NCI-H82 (cell line): ENCODE measurements around the gene FTHL17.

Source experiments
- DNase-seq: peaks from one replicate; lab custom pipeline; 2025; lab: John Stamatoyannopoulos, UW

Gene FTHL17

DNA sequence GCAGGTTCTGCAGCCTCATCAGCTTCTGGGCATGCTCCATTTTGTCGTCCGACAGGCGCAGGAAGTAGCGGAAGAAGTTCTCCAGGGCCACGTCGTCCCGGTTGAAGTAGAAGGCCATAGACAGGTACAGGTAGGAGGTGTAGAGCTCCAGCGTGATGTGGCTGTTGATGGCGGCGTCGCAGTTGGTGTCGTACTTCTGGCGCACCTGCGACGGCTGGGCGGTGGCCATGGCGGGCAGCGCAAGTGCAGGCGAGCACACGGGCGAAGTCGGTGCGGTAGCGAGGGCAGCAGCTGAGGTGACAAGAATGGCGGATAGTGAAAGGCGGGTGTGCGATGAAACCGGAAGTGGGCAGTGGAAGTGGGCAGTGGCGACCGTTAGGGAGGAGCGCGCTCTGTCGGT lies at the start of gene FTHL17:
Gene FTHL17 (minus strand): TSS at position 317 of the 400 bp plus-strand sequence. CDS start 88 bp downstream, at position 229.
- DNase-seq = no peak

- DNase-seq = no peak
Measured at GRCh38 chrX:31117266-31117665, 45.4 kb upstream of the FTHL17 start.

DNA sequence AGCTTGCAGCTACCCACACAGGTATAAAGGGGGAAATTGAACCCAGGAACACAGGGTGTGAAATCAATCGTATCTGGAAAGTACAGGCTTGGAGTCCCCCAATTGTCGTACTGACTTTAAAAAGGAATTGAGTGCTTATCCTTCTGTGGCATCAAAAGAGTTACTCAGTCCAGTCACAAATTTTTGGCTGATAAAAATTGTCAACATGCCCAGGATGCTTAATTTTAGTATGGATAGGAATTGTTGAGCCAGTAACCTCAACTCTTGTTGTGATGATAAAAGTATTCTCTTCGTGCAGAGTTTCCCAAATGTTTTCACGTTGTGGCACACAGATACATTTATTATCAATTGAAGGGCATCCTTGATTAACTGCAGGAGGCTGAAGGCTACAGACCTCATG lies 43.6 kb upstream of the FTHL17 start:
- DNase-seq = no peak

DNA sequence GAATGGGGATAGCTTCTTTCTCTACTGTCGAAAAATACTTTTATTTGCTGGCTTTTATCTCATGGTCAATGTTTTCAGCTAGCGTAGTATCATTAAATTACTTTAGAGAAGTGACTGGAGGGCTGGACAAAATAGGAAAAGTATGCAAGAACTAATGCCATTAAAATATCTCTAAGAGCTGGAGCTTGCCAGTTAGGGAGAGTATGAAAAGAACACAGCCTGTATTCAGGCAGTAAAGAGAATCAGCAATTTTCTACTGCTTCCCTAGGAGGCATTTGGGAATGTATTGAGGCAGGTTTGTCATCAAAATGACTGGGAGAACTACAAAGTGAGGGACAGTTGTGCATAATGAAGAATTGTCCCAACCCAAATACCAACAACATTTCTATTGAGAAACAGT lies 43.0 kb upstream of the FTHL17 start:
- no peak for DNase-seq

DNA sequence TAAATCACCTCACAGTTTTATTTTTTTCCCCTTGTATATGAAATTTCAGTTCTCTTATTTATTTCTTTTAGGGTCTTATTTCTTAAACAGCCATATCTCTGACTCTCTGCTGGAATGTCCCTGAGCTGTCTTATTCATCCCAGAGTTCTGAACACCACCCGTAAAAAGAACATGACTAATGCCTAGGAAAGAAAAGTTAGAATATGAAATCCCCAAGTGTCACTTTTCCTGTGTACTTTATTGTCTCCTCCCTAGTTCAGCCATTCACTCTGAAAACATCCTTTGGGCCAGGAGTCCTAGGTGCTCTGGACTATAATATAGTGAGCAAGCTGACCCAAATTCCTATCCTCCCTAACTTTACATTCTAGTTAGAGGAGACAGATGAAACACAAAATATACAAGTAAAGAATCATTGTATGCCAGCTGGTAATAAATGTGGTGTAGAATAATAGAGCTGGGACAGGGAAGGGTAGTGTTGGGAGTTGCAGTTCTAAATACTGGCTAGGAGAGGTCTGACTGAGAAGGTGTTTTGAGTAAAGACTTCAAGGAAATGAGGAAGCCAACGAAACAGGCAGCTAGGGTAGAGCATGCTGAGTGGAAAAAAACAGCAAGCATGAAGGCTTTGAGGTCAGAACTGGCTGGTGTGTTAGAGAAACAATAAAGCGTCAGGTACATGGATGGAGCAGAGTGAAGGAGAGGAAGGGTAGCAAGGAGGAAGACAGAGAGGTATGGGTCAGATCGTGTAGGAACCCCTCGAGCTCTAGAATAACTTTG lies 40.6 kb upstream of the FTHL17 start:
- DNase-seq = no peak

DNA sequence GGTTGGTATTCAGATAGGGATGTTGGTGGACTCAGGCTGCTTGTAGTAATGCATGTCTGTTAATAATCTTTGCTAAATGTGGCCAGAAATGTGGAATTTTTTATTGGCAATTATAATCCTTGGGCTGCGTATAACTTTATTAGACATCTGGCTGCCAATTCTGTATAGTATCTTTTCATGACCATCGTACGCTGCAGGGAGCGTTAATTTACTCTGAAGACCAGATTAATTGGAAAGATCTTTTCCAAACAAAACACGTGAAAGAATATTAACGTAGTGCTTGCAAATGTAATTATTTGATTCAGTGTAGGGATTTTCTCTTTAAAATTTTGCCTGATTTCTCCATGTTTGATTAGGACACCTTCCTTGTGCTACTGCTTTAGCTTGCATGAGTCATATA lies 38.8 kb upstream of the FTHL17 start:
- no peak for DNase-seq

GRCh38 chrX:31099536-31100090 lies 27.8 kb upstream of the FTHL17 start:
- DNase-seq = no peak

DNA sequence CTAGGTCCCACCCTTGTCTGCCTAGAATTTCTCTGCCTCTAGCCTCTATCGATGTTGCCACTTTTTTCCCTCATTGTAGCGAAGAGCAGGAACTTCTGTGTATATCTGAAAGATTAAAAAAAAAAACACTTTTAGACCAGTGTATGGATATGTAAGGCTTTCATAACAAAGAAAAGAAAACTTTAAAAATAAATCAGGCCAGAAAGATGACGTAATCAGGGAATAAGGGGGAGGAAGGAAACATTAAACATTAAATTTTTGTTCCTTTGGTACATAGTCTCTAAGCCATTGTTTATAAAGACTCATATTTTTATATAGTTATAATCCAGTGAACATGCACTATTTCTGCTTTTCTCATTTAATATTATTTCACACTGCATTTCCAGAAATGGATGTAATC lies 26.2 kb upstream of the FTHL17 start:
- DNase-seq = no peak

DNA sequence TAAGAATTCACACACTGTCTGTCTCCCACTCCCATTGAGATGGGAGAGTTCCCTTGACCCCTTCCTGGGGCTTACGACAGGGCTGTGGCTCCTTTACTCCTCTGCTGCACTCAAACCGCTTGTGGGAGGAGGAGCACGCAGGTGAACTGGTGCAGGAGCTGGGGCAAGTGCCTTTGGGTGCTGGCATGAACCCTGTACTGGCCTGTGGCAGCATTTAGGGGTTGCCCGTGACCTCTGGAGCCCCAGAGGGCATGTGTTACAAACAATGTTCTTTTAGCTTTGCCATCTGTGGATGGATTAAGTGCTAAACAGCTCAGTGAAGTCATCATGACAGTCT lies 21.8 kb upstream of the FTHL17 start:
- no peak for DNase-seq

GRCh38 chrX:31092970-31093638 lies 21.3 kb upstream of the FTHL17 start:
- no peak for DNase-seq

GRCh38 chrX:31092476-31092875 lies 20.6 kb upstream of the FTHL17 start:
- no peak for DNase-seq

- no peak for DNase-seq
Measured at GRCh38 chrX:31091819-31092218, 20.0 kb upstream of the FTHL17 start.

DNA sequence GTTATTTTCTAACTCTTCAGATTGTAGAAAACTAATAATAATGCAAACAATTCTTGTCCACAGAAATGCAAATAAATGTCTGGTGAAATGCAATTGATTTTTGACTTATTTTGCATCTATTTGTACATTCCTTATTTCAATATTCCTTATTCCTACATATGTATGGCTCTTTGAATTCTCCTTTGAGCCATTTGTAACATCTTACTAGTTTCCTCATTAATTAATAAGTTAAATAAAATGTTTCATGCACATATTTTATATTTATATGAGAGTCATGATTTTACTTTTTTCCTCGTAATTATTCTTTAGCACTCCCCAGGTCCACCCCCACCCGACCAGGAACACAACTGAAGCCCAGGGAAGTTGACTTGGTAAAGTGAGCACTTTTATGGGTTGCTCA lies 2.7 kb upstream of the FTHL17 start:
- DNase-seq = no peak

- DNase-seq = no peak
Measured at GRCh38 chrX:31071262-31071661, 579 bp downstream of the FTHL17 start.

DNA sequence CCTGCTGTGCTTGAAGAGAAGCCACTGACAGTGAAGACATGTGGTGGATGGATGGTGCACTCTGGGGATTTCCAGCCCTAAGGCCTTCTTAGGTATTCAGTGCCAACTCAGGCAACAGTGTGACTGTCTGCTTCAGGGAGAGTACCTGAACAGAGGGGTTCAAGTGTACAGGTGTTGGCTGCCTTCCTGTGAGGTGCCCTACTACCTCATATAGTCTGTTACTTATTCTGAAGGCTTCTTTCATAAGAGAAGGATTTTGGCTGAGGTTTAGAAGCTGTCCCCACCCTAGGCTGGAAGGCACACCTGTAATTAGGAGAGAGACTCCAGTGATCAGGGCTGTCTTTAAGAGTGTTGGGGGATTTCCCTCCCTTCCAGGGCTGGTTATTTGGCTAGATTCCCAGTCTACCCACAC lies 1.8 kb downstream of the FTHL17 start:
- no peak for DNase-seq

GRCh38 chrX:31063114-31063513 lies 8.7 kb downstream of the FTHL17 start:
- DNase-seq = no peak

- no peak for DNase-seq
Measured at GRCh38 chrX:31061091-31061490, 10.8 kb downstream of the FTHL17 start.

DNA sequence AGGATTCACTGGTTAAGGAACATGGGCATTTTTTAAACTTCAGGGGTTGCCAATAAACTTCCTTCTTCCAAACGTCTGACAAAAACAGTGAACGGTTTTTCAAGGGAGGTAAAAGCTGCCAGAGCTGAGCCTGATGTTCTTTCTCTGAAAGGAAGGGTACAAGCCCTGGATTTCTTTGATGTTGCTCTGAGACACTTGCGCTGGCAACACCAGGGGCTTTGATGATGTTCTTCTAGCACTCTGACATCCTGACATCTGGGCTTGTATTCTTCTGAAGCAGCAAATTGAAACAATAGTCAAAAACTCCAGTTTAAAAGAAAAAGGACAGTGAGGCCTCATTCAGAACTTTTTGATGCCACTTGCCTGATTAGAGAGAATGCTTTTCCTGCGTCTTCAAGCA lies 11.8 kb downstream of the FTHL17 start:
- no peak for DNase-seq

DNA sequence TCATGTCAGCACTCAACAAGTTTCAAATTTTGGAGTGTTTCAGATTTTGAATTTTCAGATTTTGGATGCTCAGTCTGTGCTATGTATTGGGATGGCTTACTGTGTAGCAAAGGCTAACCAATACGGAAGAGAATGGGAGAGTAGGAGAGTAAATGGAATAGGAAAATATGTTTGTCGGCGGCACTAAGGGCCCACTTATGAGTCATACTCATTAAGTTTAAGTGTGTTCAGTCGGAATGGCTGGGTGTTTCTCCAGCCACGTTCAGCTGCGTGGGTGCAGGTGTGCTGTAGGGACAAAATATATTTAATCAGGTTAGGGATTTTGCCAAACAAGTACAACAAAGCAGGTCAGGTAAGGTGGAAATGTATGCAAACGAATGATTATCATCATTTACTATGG lies 13.6 kb downstream of the FTHL17 start:
- no peak for DNase-seq

GRCh38 chrX:31057691-31058090 lies 14.2 kb downstream of the FTHL17 start:
- no peak for DNase-seq

DNA sequence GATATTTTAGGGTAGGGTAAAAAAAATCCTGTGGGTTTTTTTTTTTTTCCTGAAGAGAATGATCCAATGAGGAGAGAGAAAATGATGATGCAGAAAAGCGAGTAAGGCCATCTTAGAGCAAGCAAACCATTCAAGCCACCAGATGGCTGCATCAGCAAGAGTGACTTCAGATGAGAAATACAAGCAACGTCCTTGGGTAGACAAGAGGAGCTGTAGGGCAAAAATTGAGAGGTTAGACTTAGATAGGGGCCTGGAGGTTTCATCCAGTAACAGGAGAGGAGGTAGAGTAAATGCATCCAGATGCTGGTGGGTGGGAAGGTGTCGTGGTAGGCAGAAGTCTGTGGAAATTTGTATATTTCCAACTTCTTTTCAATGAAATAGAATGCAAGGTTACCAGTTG lies 14.6 kb downstream of the FTHL17 start:
- no peak for DNase-seq

DNA sequence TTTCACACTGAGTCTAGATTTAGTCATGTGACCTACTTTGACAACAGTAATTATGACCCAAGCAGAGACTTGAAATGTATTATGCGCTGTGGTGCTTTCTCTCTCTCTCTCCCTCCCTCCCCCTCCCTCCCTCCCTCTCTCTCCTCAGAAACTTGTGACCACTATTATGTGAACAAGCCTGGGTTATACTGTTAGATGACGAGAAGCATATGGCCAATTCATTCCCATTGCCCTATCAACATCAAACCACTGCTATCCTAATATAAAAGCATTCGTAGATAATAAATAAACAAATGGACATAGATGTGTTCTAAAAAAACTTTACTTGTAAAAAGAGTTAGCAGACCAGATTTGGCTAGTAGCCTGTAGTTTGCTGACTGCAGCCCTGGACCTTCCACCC lies 18.2 kb downstream of the FTHL17 start:
- DNase-seq = no peak

DNA sequence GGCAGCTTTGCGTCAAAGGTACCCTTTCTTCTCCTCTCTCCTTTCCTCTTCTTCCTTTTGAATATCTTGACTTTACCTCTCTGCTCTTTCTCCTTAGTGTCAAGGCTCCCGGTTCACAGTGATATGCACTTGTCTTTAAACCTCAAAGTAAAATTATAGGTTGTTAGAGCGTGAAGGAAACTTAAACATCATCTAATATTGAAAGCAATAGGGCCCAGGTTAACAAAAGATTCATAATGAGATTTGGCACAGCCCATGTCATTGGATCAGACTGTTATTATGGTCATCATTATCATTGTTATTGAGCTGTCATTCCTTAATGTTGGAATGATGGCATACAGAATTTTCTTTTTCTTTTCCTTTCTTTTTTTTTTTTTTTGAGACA lies 32.5 kb downstream of the FTHL17 start:
- no peak for DNase-seq
